HEK293T (cell line): Measurements from ENCODE around the gene ELOVL4.

ENCODE experiments used
- CTCF ChIA-PET: fragments of 350-600 bp; formaldehyde crosslinking; extraction: SDS; loops from one replicate; lab custom pipeline; 2021; ENCODE audit warnings: antibody characterized with exemption, inconsistent platforms; lab: Yijun Ruan, JAX
- POLR2A ChIA-PET: fragments of 350-600 bp; formaldehyde crosslinking; extraction: SDS; loops from one replicate; lab custom pipeline; 2020; ENCODE audit warnings: antibody characterized with exemption, inconsistent platforms; lab: Yijun Ruan, JAX
- DNase-seq: peaks from one replicate; pipeline ENCODE4 v3.0.0; 2012; ENCODE audit warnings: mixed read lengths; ENCODE audit errors: extremely low spot score
- ARNT ChIP-seq: fragments of 450-650 bp; IDR thresholded peaks from 2 replicates; pipeline ENCODE4 v1.6.1; 2017; ENCODE audit warnings: mild to moderate bottlenecking
- BHLHE40 ChIP-seq: fragments of 450-650 bp; IDR thresholded peaks from 2 replicates; pipeline ENCODE4 v1.6.1; 2016; ENCODE audit warnings: mild to moderate bottlenecking, moderate library complexity, borderline replicate concordance
- CTBP1 ChIP-seq: fragments of 450-650 bp; IDR thresholded peaks from 2 replicates; pipeline ENCODE4 v1.6.1; 2016; ENCODE audit warnings: borderline replicate concordance
- ELF4 ChIP-seq: fragments of 450-650 bp; IDR thresholded peaks from 2 replicates; pipeline ENCODE4 v1.6.1; 2017; ENCODE audit warnings: antibody characterized with exemption
- FOXA1 ChIP-seq: fragments of 450-650 bp; IDR thresholded peaks from 2 replicates; pipeline ENCODE4 v1.6.1; 2016; ENCODE audit warnings: mild to moderate bottlenecking
- FOXK2 ChIP-seq: fragments of 450-650 bp; IDR thresholded peaks from 2 replicates; pipeline ENCODE4 v1.6.1; 2016; ENCODE audit warnings: mild to moderate bottlenecking
- FOXM1 ChIP-seq: fragments of 450-650 bp; IDR thresholded peaks from 2 replicates; pipeline ENCODE4 v1.6.1; 2017; ENCODE audit warnings: mild to moderate bottlenecking, borderline replicate concordance
- HDGF ChIP-seq: fragments of 450-650 bp; IDR thresholded peaks from 2 replicates; pipeline ENCODE4 v1.6.1; 2017; ENCODE audit warnings: antibody characterized with exemption, borderline replicate concordance
- L3MBTL2 ChIP-seq: fragments of 450-650 bp; conservative IDR thresholded peaks from 2 replicates; pipeline ENCODE4 v1.6.1; 2016; ENCODE audit warnings: mild to moderate bottlenecking
- LEF1 ChIP-seq: fragments of 450-650 bp; IDR thresholded peaks from 2 replicates; pipeline ENCODE4 v1.6.1; 2017; ENCODE audit warnings: mild to moderate bottlenecking, borderline replicate concordance
- NFRKB ChIP-seq: fragments of 450-650 bp; IDR thresholded peaks from 2 replicates; pipeline ENCODE4 v1.6.1; 2016; ENCODE audit warnings: mild to moderate bottlenecking, moderate library complexity
- SP1 ChIP-seq: fragments of 450-650 bp; IDR thresholded peaks from 2 replicates; pipeline ENCODE4 v1.6.1; 2017
- SUZ12 ChIP-seq: fragments of 450-650 bp; IDR thresholded peaks from 2 replicates; pipeline ENCODE4 v1.6.1; 2016; ENCODE audit warnings: mild to moderate bottlenecking
- TARDBP ChIP-seq: fragments of 450-650 bp; IDR thresholded peaks from 2 replicates; pipeline ENCODE4 v1.6.1; 2016
- ZNF384 ChIP-seq: fragments of 450-650 bp; IDR thresholded peaks from 2 replicates; pipeline ENCODE4 v1.6.1; 2016
- TF ChIP-seq, protein P1 (sequence below): fragments of 450-650 bp; IDR thresholded peaks from 2 replicates; pipeline ENCODE4 v1.6.1; 2016

ELOVL4 gene

DNA sequence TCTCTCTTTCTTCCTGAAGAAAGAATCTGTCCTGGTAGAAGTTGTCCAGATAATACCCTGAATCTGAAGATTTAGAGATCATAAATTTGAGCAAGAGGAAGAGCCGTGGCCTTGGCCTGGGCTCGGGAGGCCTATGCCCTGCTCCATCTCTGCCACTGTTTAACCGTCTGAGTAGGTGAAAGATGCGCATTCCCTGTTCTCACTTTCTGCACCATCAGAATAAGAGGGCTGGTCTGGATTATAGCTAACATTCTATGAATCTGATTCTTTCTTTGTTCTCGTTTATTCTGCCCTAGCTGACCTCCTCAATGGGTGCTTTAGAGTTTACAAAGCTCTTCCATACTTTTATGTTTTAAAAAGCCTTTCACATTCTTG is 51.3 kb downstream of the ELOVL4 start:
- no peak for DNase-seq
- CTCF ChIA-PET = no interaction called here
- POLR2A ChIA-PET = interaction anchor here (1.1 kb wide), 1 partner anchor 27 kb away, joined by 3 read pairs; no protein-coding TSS in a partner anchor
- TF ChIP-seq, protein P1, sequence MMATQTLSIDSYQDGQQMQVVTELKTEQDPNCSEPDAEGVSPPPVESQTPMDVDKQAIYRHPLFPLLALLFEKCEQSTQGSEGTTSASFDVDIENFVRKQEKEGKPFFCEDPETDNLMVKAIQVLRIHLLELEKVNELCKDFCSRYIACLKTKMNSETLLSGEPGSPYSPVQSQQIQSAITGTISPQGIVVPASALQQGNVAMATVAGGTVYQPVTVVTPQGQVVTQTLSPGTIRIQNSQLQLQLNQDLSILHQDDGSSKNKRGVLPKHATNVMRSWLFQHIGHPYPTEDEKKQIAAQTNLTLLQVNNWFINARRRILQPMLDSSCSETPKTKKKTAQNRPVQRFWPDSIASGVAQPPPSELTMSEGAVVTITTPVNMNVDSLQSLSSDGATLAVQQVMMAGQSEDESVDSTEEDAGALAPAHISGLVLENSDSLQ = no peak

- ChIA-PET CTCF (no interaction called here), POLR2A (interaction anchor here (1.1 kb wide), 1 partner anchor 26 kb away, joined by 3 read pairs; no protein-coding TSS in a partner anchor)
- TF ChIP-seq FOXM1 = no peak
- DNase-seq = no peak
Measured at GRCh38 chr6:79895382-79896074, 51.8 kb downstream of the ELOVL4 start.

DNA sequence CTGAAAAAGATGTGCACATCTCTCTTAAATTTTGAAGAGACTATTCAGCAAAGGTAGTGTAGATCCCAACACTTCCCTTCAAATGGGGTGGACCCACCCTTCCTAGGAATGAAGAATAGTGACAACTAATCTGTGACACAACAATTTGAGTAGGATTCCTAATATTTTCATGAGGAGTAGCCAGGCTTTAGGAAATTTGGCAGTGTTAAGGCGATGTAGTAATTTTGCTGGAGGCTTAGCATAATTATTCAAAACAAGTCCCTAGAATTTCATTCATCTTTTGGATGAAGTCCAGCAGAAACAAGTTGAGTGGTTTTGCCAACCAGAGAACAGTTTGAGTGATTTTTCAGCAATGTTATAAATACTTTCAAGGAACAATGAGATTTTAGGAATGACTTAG is 52.4 kb downstream of the ELOVL4 start:
- DNase-seq = no peak
- CTCF ChIA-PET = no interaction called here
- TF ChIP-seq ELF4 (no peak), NFRKB (no peak), LEF1 (no peak), HDGF (no peak), FOXK2 (no peak), SP1 (no peak), L3MBTL2 (no peak), BHLHE40 (no peak), ZNF384 (no peak), SUZ12 (no peak)
- TF ChIP-seq, protein P1 = no peak
- POLR2A ChIA-PET = no interaction called here

DNA sequence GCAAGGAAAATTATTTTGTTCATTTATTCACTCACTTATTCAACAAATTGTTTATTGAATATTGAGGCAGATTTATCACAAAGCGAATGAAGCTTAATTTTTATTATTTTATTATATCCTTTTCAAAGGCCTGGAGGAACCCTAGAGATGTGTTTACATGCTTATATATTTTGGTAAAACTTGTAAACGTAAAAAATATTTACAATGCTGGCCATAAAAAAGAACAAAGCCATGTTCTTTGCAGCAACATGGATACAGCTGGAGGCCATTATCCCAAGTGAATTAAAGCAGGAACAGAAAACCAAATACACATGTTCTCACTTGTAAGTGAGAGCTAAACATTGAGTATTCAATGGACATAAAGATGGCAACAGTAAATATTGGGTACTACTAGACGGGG is 58.8 kb downstream of the ELOVL4 start:
- CTCF ChIA-PET = interaction anchor here (1.1 to 1.9 kb wide), 2 partner anchors 19 to 20 kb away, joined by 5 read pairs; no protein-coding TSS in a partner anchor
- no peak for DNase-seq
- TF ChIP-seq FOXM1 (no peak), TARDBP (no peak), FOXK2 (no peak), FOXA1 (no peak), L3MBTL2 (no peak), NFRKB (no peak), ARNT (no peak), BHLHE40 (no peak), ZNF384 (no peak), LEF1 (no peak), CTBP1 (no peak), SUZ12 (no peak), SP1 (no peak), HDGF (no peak)
- TF ChIP-seq, protein P1 = no peak
- POLR2A ChIA-PET = no interaction called here

DNA sequence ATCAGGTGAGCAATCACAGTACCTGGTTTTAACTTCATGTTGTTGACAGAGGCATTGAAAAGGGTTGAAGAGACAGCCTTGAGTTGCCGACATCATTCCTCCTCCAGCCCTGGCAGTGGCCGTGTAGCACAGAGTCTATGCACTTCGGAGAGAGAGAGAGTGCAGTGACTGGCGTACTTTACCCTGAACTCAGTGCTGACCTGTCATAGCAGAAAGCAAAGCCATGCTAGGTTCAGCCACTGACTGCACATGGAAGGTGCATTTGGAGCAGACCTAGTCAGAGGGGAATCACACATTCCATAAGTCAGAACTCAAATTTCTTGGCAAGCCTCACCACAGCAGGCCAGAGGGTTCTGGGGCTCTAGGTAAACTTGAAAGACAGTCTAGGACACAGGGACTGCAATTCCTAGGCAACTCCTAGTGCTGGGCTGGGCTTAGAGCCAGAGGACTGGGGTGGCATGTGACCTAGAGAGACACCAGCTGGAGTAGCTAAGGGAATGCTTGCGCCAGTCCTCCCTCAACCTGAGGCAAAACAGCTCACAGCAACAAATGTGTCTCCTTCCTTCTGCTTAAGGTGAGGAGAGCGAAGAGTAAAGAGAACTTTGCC is 69.1 kb downstream of the ELOVL4 start:
- ChIA-PET POLR2A (no interaction called here), CTCF (interaction anchor here (0.8 kb wide), 1 partner anchor 997 kb away, joined by 3 read pairs; no protein-coding TSS in a partner anchor)
- DNase-seq = no peak
- TF ChIP-seq NFRKB (no peak), BHLHE40 (no peak), ZNF384 (no peak), L3MBTL2 (no peak), SP1 (no peak), FOXA1 (no peak), SUZ12 (no peak), FOXM1 (no peak), ARNT (no peak), FOXK2 (no peak), CTBP1 (no peak), ELF4 (no peak)
- TF ChIP-seq, protein P1 = no peak

DNA sequence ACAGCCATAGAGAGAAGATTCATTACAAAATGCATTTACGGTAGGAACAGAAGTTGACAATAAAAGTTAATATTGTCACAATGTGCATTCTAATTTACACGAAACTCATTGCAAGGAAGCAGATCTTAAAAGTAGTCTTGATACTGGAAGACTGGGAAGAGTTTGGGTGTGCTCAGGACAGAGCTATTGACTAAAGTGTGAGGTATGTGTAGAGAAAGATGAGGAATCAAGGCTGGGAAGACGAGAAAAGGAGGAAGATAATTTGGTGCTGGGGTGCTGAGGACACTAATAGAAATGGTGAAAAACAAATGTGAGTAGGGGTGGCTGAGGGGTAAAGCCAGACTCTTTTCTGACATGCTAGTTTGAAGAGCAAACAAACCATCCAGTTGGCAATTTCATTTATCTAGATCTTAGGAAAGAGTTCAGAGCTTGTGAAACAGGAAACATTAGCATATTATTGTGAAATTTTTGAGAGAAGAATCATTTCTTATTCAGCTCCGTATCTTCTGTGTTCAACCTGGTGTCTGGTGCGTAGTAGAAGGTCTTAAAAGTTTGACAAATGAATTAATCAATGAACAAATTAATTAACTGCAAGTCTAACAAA is 72.7 kb downstream of the ELOVL4 start:
- TF ChIP-seq FOXK2 (no peak), NFRKB (no peak), ELF4 (no peak), BHLHE40 (no peak), FOXA1 (no peak), L3MBTL2 (no peak), HDGF (no peak), TARDBP (no peak), LEF1 (no peak), CTBP1 (no peak), ARNT (no peak)
- no peak for DNase-seq
- ChIA-PET CTCF (interaction anchor here (0.6 to 1.3 kb wide), 2 partner anchors 72 to 338 kb away, joined by 3 to 4 read pairs; no protein-coding TSS in a partner anchor), POLR2A (no interaction called here)
